Measurements from ENCODE around the gene RFX3. TPM values are rescaled to one million over a fixed set of nuclear protein-coding genes. Genes with fewer than 3 reads are reported as not detected.

The RFX3 gene
- total RNA-seq, 1 donor from 2014 or later = 11.8 TPM

- Histone ChIP-seq H3K4me1 (no peaks in the 10 kb centered on the region), H3K9me3 (no peaks in the 10 kb centered on the region), H3K27me3 (no peaks in the 10 kb centered on the region), H3K36me3 (no peaks in the 10 kb centered on the region), H3K4me3 (no peak overlapping the region), H3K27ac (no peak overlapping the region)
- DNase-seq (ENCODE audit: extremely low spot score in 2 of 2) = no peak
- TF ChIP-seq POLR2A (IDR thresholded peaks at IDR 0.05) = no peak
- TF ChIP-seq POLR2AphosphoS5 (IDR thresholded peaks at IDR 0.05; ENCODE audit: insufficient read depth in 1 of 2, low read depth in 1 of 2) = no peak
- TF ChIP-seq CTCF (IDR thresholded peaks at IDR 0.05) = no peak
- intact Hi-C loops (cut with DNase I) = no loop called here
Observed at GRCh38 chr9:3502560-3503398, 23.0 kb downstream of the RFX3 start.

DNA sequence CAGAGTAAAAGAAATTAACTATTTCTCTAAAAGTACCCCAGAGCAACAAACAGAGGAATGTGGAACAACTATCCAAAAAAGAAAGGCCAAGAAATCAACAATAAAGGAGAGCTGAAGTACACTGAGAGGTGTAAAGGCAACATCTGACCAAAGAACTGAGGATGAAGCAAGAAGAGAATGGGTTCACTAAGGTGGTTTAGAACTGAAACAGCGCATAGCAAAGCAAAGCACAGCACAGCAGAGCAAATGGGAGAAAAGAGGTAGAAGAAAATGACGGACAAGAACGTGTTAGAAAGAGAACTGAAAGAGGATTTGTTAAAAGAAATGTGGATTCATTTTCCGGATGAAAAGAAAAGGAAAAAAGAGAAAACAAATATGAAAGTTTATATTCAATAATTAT lies 25.8 kb downstream of the RFX3 start:
- intact Hi-C loops (cut with DNase I) = no loop called here
- no peak overlapping the region for H3K4me3 ChIP-seq
- no peaks in the 10 kb centered on the region for H3K27me3 ChIP-seq
- DNase-seq (ENCODE audit: extremely low spot score in 2 of 2) = no peak
- no peak for TF ChIP-seq POLR2A (IDR thresholded peaks at IDR 0.05)
- no peak for TF ChIP-seq POLR2AphosphoS5 (IDR thresholded peaks at IDR 0.05; ENCODE audit: insufficient read depth in 1 of 2, low read depth in 1 of 2)
- no peak for TF ChIP-seq CTCF (IDR thresholded peaks at IDR 0.05)
- H3K4me1 ChIP-seq = no peaks in the 10 kb centered on the region
- no peak overlapping the region for H3K27ac ChIP-seq
- H3K36me3 ChIP-seq = no peaks in the 10 kb centered on the region
- H3K9me3 ChIP-seq = no peaks in the 10 kb centered on the region

DNA sequence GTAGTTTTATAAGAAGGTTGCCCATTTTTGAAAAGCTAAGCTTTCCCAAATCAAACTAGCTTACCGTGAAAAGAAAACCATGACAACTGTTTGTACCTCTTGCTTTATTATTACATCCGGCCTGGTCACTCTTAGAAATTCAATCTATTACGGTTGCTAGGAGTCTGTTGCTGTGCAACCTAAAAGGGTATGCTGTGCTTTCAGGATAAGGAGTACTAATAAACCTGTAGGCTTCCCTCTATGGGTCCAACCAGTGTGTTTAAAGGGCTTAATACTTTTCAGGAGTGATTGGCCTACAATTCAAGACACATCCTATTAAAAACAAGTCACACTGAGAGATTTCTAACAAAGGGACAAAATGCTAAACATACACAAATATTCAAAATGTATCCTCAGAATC lies 27.1 kb downstream of the RFX3 start:
- Histone ChIP-seq H3K4me3 (no peak overlapping the region), H3K27ac (no peak overlapping the region), H3K9me3 (no peaks in the 10 kb centered on the region), H3K27me3 (no peaks in the 10 kb centered on the region), H3K4me1 (no peaks in the 10 kb centered on the region), H3K36me3 (no peaks in the 10 kb centered on the region)
- TF ChIP-seq POLR2AphosphoS5 (IDR thresholded peaks at IDR 0.05; ENCODE audit: insufficient read depth in 1 of 2, low read depth in 1 of 2) (no peak), CTCF (IDR thresholded peaks at IDR 0.05) (no peak), POLR2A (IDR thresholded peaks at IDR 0.05) (no peak)
- intact Hi-C loops (cut with DNase I) = no loop called here
- DNase-seq (ENCODE audit: extremely low spot score in 2 of 2) = no peak

DNA sequence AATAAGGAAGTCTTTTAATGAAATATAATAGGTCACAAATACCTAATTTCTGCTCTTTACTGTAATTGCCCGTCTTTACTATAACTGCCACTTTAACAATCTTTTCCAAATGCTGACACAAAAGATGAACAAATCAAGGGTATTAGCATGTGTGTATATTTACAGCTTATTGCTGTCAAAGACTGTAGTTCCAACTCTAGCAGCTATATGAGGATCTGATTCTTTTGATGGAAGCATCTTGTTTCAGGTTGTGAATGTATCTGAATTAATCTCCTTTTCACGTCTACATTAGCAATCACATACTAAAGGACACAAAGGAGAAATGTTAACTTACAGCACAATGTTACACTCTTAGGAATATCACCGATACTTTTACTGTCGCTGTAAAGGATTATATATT lies 27.9 kb downstream of the RFX3 start:
- H3K9me3 ChIP-seq = no peaks in the 10 kb centered on the region
- no peak overlapping the region for H3K4me3 ChIP-seq
- no peaks in the 10 kb centered on the region for H3K27me3 ChIP-seq
- DNase-seq (ENCODE audit: extremely low spot score in 2 of 2) = no peak
- H3K27ac ChIP-seq = no peak overlapping the region
- intact Hi-C loops (cut with DNase I) = no loop called here
- no peaks in the 10 kb centered on the region for H3K4me1 ChIP-seq
- no peak for TF ChIP-seq POLR2A (IDR thresholded peaks at IDR 0.05)
- no peak for TF ChIP-seq CTCF (IDR thresholded peaks at IDR 0.05)
- no peak for TF ChIP-seq POLR2AphosphoS5 (IDR thresholded peaks at IDR 0.05; ENCODE audit: insufficient read depth in 1 of 2, low read depth in 1 of 2)
- no peaks in the 10 kb centered on the region for H3K36me3 ChIP-seq

DNA sequence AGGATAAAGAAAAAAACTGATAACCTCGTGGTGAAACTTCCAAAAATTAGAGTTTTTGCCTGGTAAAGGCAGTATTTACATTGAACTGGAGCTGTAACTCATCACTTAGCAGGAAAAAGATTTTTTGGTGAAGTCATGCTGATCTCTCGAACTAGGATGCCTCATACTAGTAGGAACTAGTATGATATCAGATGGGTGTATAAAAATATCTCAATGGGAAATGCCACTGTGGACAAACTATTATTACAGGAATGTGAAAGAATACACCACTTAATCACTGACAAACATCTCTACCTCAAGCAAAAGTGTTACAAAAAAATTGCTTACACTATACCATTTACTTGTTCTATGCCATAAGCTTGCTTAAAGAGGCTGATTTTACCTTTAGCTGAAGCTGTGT lies 28.4 kb downstream of the RFX3 start:
- TF ChIP-seq CTCF (IDR thresholded peaks at IDR 0.05) = no peak
- TF ChIP-seq POLR2A (IDR thresholded peaks at IDR 0.05) = no peak
- no peak for TF ChIP-seq POLR2AphosphoS5 (IDR thresholded peaks at IDR 0.05; ENCODE audit: insufficient read depth in 1 of 2, low read depth in 1 of 2)
- Histone ChIP-seq H3K9me3 (no peaks in the 10 kb centered on the region), H3K36me3 (no peaks in the 10 kb centered on the region), H3K27me3 (no peaks in the 10 kb centered on the region), H3K4me1 (no peaks in the 10 kb centered on the region), H3K4me3 (no peak overlapping the region), H3K27ac (no peak overlapping the region)
- intact Hi-C loops (cut with DNase I) = no loop called here
- DNase-seq (ENCODE audit: extremely low spot score in 2 of 2) = no peak
